Peyer's patch (tissue), 4 donors: ENCODE data around the gene ZBTB46. TPM values are rescaled to one million over a fixed set of nuclear protein-coding genes. Genes with fewer than 3 reads are reported as not detected.

Source experiments
- DNase-seq, 3 donors: peaks; one replicate each; pipeline ENCODE4 v3.0.0-alpha.2; 2017 to 2019
- H3K27ac ChIP-seq, 4 donors: fragments of 200-600 bp; sonication (generic); one replicate each; pipeline ENCODE4 v1.5.1; 2016 to 2019
- H3K27me3 ChIP-seq, 2 donors: fragments of 200-600 bp; sonication (generic); one replicate each; pipeline ENCODE4 v1.5.1; 2019
- H3K36me3 ChIP-seq, 3 donors: fragments of 200-600 bp; sonication (generic); one replicate each; pipeline ENCODE4 v1.5.1; 2016 to 2019
- H3K4me1 ChIP-seq, 4 donors: fragments of 200-600 bp; sonication (generic); one replicate each; pipeline ENCODE4 v1.5.1; 2016 to 2019
- H3K4me3 ChIP-seq, 4 donors: fragments of 200-600 bp; sonication (generic); 1 replicate in 3 of 4; 2 replicates in 1 of 4; pipeline ENCODE4 v1.5.1; 2016 to 2019; ENCODE audit warnings: mild to moderate bottlenecking in 1 of 4
- H3K9me3 ChIP-seq, 4 donors: fragments of 200-600 bp; sonication (generic); one replicate each; pipeline ENCODE4 v1.5.1; 2016 to 2019; ENCODE audit warnings: mild to moderate bottlenecking in 1 of 4
- CTCF ChIP-seq, 6 experiments: fragments of 450-650 bp in 4 of 6; fragments of 200-600 bp in 2 of 6; sonication (generic) in 1 of 6; IDR thresholded peaks; one replicate each; pipeline ENCODE4 v1.5.1; 2017 to 2019; ENCODE audit warnings: antibody characterized with exemption in 6 of 6, mild to moderate bottlenecking in 3 of 6, moderate library complexity in 1 of 6
- POLR2A ChIP-seq, 2 donors: fragments of 450-650 bp; IDR thresholded peaks; one replicate each; pipeline ENCODE4 v1.5.1; 2017; ENCODE audit warnings: antibody characterized with exemption in 2 of 2, mild to moderate bottlenecking in 2 of 2, moderate library complexity in 2 of 2
- total RNA-seq, 4 donors: library from RNA; depleted of rRNA; stranded (reverse); fragments of >200 nt; gene quantifications; one replicate each; pipeline ENCODE4 v1.1.0, GENCODE V29; 2016

Gene ZBTB46
- total RNA-seq, 4 donors from 2014 or later: 1.9 to 33.0 (median 4.4) TPM

- no peak for DNase-seq
- Histone ChIP-seq H3K36me3 (peaks cover 0 to 5% (median 0%) of the 10 kb centered on the region in 3 donors), H3K4me1 (no peaks in the 10 kb centered on the region), H3K4me3 (no peak overlapping the region), H3K27ac (no peak overlapping the region), H3K27me3 (no peaks in the 10 kb centered on the region), H3K9me3 (no peaks in the 10 kb centered on the region)
- TF ChIP-seq CTCF (IDR thresholded peaks at IDR 0.05) (no peak), POLR2A (IDR thresholded peaks at IDR 0.05) (no peak)
Measured at GRCh38 chr20:63794614-63795013, 36.5 kb downstream of the ZBTB46 start.

- Histone ChIP-seq H3K9me3 (no peaks in the 10 kb centered on the region), H3K27ac (no peak overlapping the region), H3K36me3 (peaks cover 0 to 9% (median 0%) of the 10 kb centered on the region in 3 donors), H3K4me1 (no peaks in the 10 kb centered on the region), H3K27me3 (no peaks in the 10 kb centered on the region), H3K4me3 (no peak overlapping the region)
- DNase-seq: no peak
- TF ChIP-seq POLR2A (IDR thresholded peaks at IDR 0.05) (no peak), CTCF (IDR thresholded peaks at IDR 0.05) (no peak)
Measured at GRCh38 chr20:63792866-63793265, 38.2 kb downstream of the ZBTB46 start.

GRCh38 chr20:63791497-63792156 is 39.4 kb downstream of the ZBTB46 start:
- Histone ChIP-seq H3K36me3 (peaks cover 0 to 9% (median 0%) of the 10 kb centered on the region in 3 donors), H3K4me3 (no peak overlapping the region), H3K27ac (no peak overlapping the region), H3K9me3 (no peaks in the 10 kb centered on the region), H3K4me1 (no peaks in the 10 kb centered on the region), H3K27me3 (no peaks in the 10 kb centered on the region)
- DNase-seq: no peak
- no peak for TF ChIP-seq POLR2A (IDR thresholded peaks at IDR 0.05)
- TF ChIP-seq CTCF (IDR thresholded peaks at IDR 0.05): no peak

GRCh38 chr20:63790572-63791168 is 40.4 kb downstream of the ZBTB46 start:
- H3K27ac ChIP-seq: no peak overlapping the region
- TF ChIP-seq POLR2A (IDR thresholded peaks at IDR 0.05) (no peak), CTCF (IDR thresholded peaks at IDR 0.05) (no peak)

GRCh38 chr20:63789836-63790571 is 41.1 kb downstream of the ZBTB46 start:
- no peaks in the 10 kb centered on the region for H3K9me3 ChIP-seq
- TF ChIP-seq POLR2A (IDR thresholded peaks at IDR 0.05): no peak
- H3K36me3 ChIP-seq: peaks cover 0 to 9% (median 0%) of the 10 kb centered on the region in 3 donors
- no peaks in the 10 kb centered on the region for H3K27me3 ChIP-seq
- H3K4me3 ChIP-seq: no peak overlapping the region
- no peaks in the 10 kb centered on the region for H3K4me1 ChIP-seq
- DNase-seq: no peak
- H3K27ac ChIP-seq: no peak overlapping the region

More at GRCh38 chr20:63790572-63791168, 40.4 kb downstream of the ZBTB46 start:
- Histone ChIP-seq H3K4me1 (no peaks in the 10 kb centered on the region), H3K36me3 (peaks cover 0 to 9% (median 0%) of the 10 kb centered on the region in 3 donors), H3K27me3 (no peaks in the 10 kb centered on the region), H3K9me3 (no peaks in the 10 kb centered on the region), H3K4me3 (no peak overlapping the region)
- DNase-seq: no peak

- Histone ChIP-seq H3K9me3 (no peaks in the 10 kb centered on the region), H3K27ac (no peak overlapping the region), H3K36me3 (peaks cover 0 to 9% (median 0%) of the 10 kb centered on the region in 3 donors), H3K4me3 (no peak overlapping the region), H3K4me1 (no peaks in the 10 kb centered on the region), H3K27me3 (no peaks in the 10 kb centered on the region)
- DNase-seq: no peak
- no peak for TF ChIP-seq POLR2A (IDR thresholded peaks at IDR 0.05)
Measured at GRCh38 chr20:63787749-63788148, 43.3 kb downstream of the ZBTB46 start.
